HCT116 (cell line): ENCODE results near the gene ICA1L. TPM values are rescaled to one million over a fixed set of nuclear protein-coding genes. Genes with fewer than 3 reads are reported as not detected.

Experiments used
- ATAC-seq: fragments of 200-7000 bp; cut with Tn5 transposase; 2 replicates; pipeline ENCODE4 v1.9.1; 2020; ENCODE audit warnings: mild to moderate bottlenecking, moderate library complexity
- BruUV-seq: library from RNA; stranded (reverse); fragments of 400-500 nt; replicated peaks from 2 replicates; lab custom pipeline; 2021; lab: Mats Ljungman, UMichigan
- CTCF ChIA-PET: fragments of 300-600 bp; sonication (Branson Sonifier 250); formaldehyde crosslinking; loops from one replicate; lab custom pipeline; 2021; ENCODE audit warnings: antibody characterized with exemption; lab: Charles Lee
- POLR2A ChIA-PET: fragments of 300-600, 350-600 bp; sonication (Branson Sonifier 250); formaldehyde crosslinking; loops from one replicate; lab custom pipeline; 2021; ENCODE audit warnings: antibody characterized with exemption; lab: Charles Lee
- RAD21 ChIA-PET, 2 experiments: fragments of 300-600 bp; sonication (Branson Sonifier 250); formaldehyde crosslinking; loops; one replicate each; lab custom pipeline; 2023; ENCODE audit warnings: low total read pairs in 2 of 2; ENCODE audit not compliant: uncharacterized antibody in 2 of 2, unreplicated experiment in 2 of 2, low non-redundant PET in 1 of 2; lab: Charles Lee
- DNase-seq: peaks from one replicate; pipeline ENCODE4 v3.0.0-alpha.2; 2010; ENCODE audit warnings: low read depth, low spot score
- H2AFZ ChIP-seq: fragments of 200-600 bp; shearing (Covaris generic), sonication (generic); 2 replicates; pipeline ENCODE4 v1.6.1; 2017; ENCODE audit warnings: low read depth, mixed run types, mixed read lengths, antibody characterized with exemption, low read length; ENCODE audit not compliant: poor library complexity, severe bottlenecking
- H3K27ac ChIP-seq: 2 replicates; pipeline ENCODE4 v1.5.1; 2012; ENCODE audit warnings: low read depth, low read length
- H3K27me3 ChIP-seq: fragments of 200-600 bp; sonication (generic); 2 replicates; pipeline ENCODE4 v1.6.1; 2016; ENCODE audit warnings: mixed run types, low read length, mixed read lengths; ENCODE audit not compliant: insufficient read depth
- H3K36me3 ChIP-seq, 2 experiments: fragments of 200-500 bp in 1 of 2; fragments of 200-600 bp in 1 of 2; sonication (Bioruptor generic) in 1 of 2; sonication (generic) in 1 of 2; 2 replicates each; pipeline versions ENCODE4 v1.5.1 to v1.6.1; 2014 to 2016; ENCODE audit warnings: low read length in 2 of 2, inconsistent platforms in 1 of 2, mixed read lengths in 1 of 2, mixed run types in 1 of 2; ENCODE audit not compliant: insufficient read depth in 2 of 2, control insufficient read depth in 1 of 2
- H3K4me1 ChIP-seq, 2 experiments: fragments of 200-600 bp in 1 of 2; sonication (generic) in 1 of 2; 2 replicates each; pipeline versions ENCODE4 v1.5.1 to v1.6.1; 2012 to 2017; ENCODE audit warnings: low read length in 2 of 2, inconsistent platforms in 1 of 2, mild to moderate bottlenecking in 1 of 2, mixed read lengths in 1 of 2, mixed run types in 1 of 2, moderate library complexity in 1 of 2; ENCODE audit not compliant: insufficient read depth in 2 of 2, control insufficient read depth in 1 of 2
- H3K4me2 ChIP-seq: fragments of 200-600 bp; sonication (generic); 2 replicates; pipeline ENCODE4 v1.6.1; 2017; ENCODE audit warnings: mixed run types, low read length, mixed read lengths
- H3K4me3 ChIP-seq, 2 experiments: fragments of 200-600 bp in 1 of 2; sonication (generic) in 1 of 2; replicated peaks in 1 of 2; 2 replicates each; pipeline ENCODE4 v1.5.1; 2011 to 2016; ENCODE audit warnings: low read length in 2 of 2, control low read depth in 1 of 2, low read depth in 1 of 2, mild to moderate bottlenecking in 1 of 2, mixed read lengths in 1 of 2, mixed run types in 1 of 2
- H3K79me2 ChIP-seq: fragments of 200-600 bp; sonication (generic); 2 replicates; pipeline ENCODE4 v1.6.1; 2017; ENCODE audit warnings: mild to moderate bottlenecking, mixed run types, low read length, moderate library complexity, mixed read lengths; ENCODE audit not compliant: insufficient read depth
- H3K9ac ChIP-seq: fragments of 200-600 bp; sonication (generic); 2 replicates; pipeline ENCODE4 v1.6.1; 2016; ENCODE audit warnings: low read length, mixed read lengths
- H3K9me2 ChIP-seq: fragments of 200-600 bp; sonication (generic), shearing (Covaris generic); 2 replicates; pipeline ENCODE4 v1.6.1; 2017; ENCODE audit warnings: mixed run types, mild to moderate bottlenecking, moderate library complexity; ENCODE audit not compliant: insufficient read depth
- H3K9me3 ChIP-seq, 2 experiments: fragments of 200-500 bp in 1 of 2; fragments of 200-600 bp in 1 of 2; sonication (Bioruptor generic) in 1 of 2; sonication (generic) in 1 of 2; 2 replicates each; pipeline ENCODE4 v1.6.1; 2014 to 2017; ENCODE audit warnings: low read length in 2 of 2, mixed read lengths in 2 of 2, inconsistent platforms in 1 of 2, low read depth in 1 of 2, mild to moderate bottlenecking in 1 of 2, mixed run types in 1 of 2, moderate library complexity in 1 of 2; ENCODE audit not compliant: control insufficient read depth in 1 of 2, insufficient read depth in 1 of 2
- H4K20me1 ChIP-seq: fragments of 200-600 bp; sonication (generic), shearing (Covaris generic); 2 replicates; pipeline ENCODE4 v1.6.1; 2017; ENCODE audit warnings: mixed run types, mild to moderate bottlenecking, moderate library complexity; ENCODE audit not compliant: insufficient read depth
- CEBPB ChIP-seq: IDR thresholded peaks from 2 replicates; pipeline ENCODE4 v1.6.1; 2012; ENCODE audit warnings: low read depth
- EGR1 ChIP-seq: IDR thresholded peaks from 2 replicates; pipeline ENCODE4 v1.6.1; 2012; ENCODE audit warnings: low read depth
- ELF1 ChIP-seq: IDR thresholded peaks from 2 replicates; pipeline ENCODE4 v1.6.1; 2012; ENCODE audit warnings: low read depth, borderline replicate concordance
- EZH2 ChIP-seq: fragments of 200-600 bp; sonication (generic); IDR thresholded peaks from 2 replicates; pipeline ENCODE4 v1.6.1; 2017; ENCODE audit warnings: antibody characterized with exemption, mixed run types
- EZH2phosphoT487 ChIP-seq: fragments of 200-600 bp; IDR thresholded peaks from 2 replicates; pipeline ENCODE4 v1.6.1; 2018; ENCODE audit warnings: antibody characterized with exemption, borderline replicate concordance
- FOSL1 ChIP-seq: IDR thresholded peaks from 2 replicates; pipeline ENCODE4 v1.6.1; 2012; ENCODE audit warnings: low read depth
- JUND ChIP-seq: IDR thresholded peaks from 2 replicates; pipeline ENCODE4 v1.6.1; 2012
- POLR2A ChIP-seq: IDR thresholded peaks from 2 replicates; pipeline ENCODE4 v1.7.0; 2011; ENCODE audit warnings: borderline replicate concordance; ENCODE audit not compliant: insufficient read depth, insufficient read length; ENCODE audit errors: extremely low read depth
- POLR2AphosphoS5 ChIP-seq: IDR thresholded peaks from 2 replicates; pipeline ENCODE4 v1.6.1; 2011; ENCODE audit warnings: mild to moderate bottlenecking, low read depth, low read length, moderate library complexity
- SIN3A ChIP-seq: IDR thresholded peaks from 2 replicates; pipeline ENCODE4 v1.6.1; 2012; ENCODE audit warnings: low read depth
- SP1 ChIP-seq: IDR thresholded peaks from 2 replicates; pipeline ENCODE4 v1.6.1; 2012; ENCODE audit warnings: low read depth
- YY1 ChIP-seq: IDR thresholded peaks from 2 replicates; pipeline ENCODE4 v1.6.1; 2011; ENCODE audit warnings: low read length, low read depth, moderate library complexity, mild to moderate bottlenecking; ENCODE audit not compliant: insufficient replicate concordance; ENCODE audit errors: extremely low read depth
- ZFX ChIP-seq: fragments of 450-650 bp; IDR thresholded peaks from 2 replicates; pipeline ENCODE4 v1.6.1; 2017
- ZNF274 ChIP-seq: fragments of 200-500 bp; sonication (Bioruptor generic); IDR thresholded peaks from 2 replicates; pipeline ENCODE4 v1.6.1; 2014; ENCODE audit warnings: mild to moderate bottlenecking, low read depth, low read length, inconsistent platforms
- intact Hi-C: fragments of 100-400 bp; cut with micrococcal nuclease; formaldehyde crosslinking; loops from 2 replicates; pipeline ENCODE4 v1.10.0; 2022
- total RNA-seq: library from RNA; stranded (reverse); gene quantifications from one replicate; pipeline ENCODE4 v1.2.1, GENCODE V29; 2021; ENCODE audit not compliant: unreplicated experiment
- TF ChIP-seq, protein P1 (sequence below), 3 experiments: fragments of 200-600 bp in 1 of 3; sonication (generic) in 1 of 3; IDR thresholded peaks in 2 of 3; conservative IDR thresholded peaks in 1 of 3; 2 replicates each; pipeline ENCODE4 v1.5.1; 2012 to 2017; ENCODE audit warnings: low read depth in 2 of 3, low read length in 2 of 3, antibody characterized with exemption in 1 of 3, borderline replicate concordance in 1 of 3, control low read depth in 1 of 3, mild to moderate bottlenecking in 1 of 3, mixed read lengths in 1 of 3, mixed run types in 1 of 3, moderate library complexity in 1 of 3; ENCODE audit not compliant: insufficient read depth in 1 of 3
- TF ChIP-seq, protein P2 (sequence below): IDR thresholded peaks from 2 replicates; pipeline ENCODE4 v1.6.1; 2012; ENCODE audit warnings: low read depth
- TF ChIP-seq, protein P3 (sequence below): IDR thresholded peaks from 2 replicates; pipeline ENCODE4 v1.6.1; 2012
- TF ChIP-seq, protein P4 (sequence below): IDR thresholded peaks from 2 replicates; pipeline ENCODE4 v1.6.1; 2011; ENCODE audit warnings: mild to moderate bottlenecking, low read length, moderate library complexity; ENCODE audit not compliant: insufficient replicate concordance; ENCODE audit errors: extremely low read depth

ICA1L gene
- total RNA-seq, 1 experiment from 2014 or later: 2.5 TPM

DNA sequence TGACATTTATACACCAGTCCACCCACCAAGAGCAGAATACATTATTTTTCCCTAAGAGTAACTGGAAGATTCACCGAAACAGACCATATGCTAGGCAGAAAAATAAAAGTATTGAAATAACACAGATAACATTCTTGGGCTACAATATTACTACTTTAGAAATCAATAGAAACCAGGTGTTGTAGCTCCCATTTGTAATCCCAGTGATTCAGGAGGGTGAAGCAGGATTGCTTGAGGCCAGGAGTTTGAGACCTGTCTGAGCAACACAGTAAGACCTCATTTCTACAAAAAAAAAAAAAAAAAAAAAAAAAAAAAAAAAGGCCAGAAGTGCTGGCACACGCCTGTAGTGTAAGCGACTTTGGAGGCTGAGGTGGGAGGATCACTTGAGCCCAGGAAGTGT is 9.6 kb downstream of the ICA1L start:
- no peak for ATAC-seq
- no peaks in the 10 kb centered on the region for H3K36me3 ChIP-seq
- no peak for DNase-seq
- no peaks in the 10 kb centered on the region for H3K27me3 ChIP-seq
- H3K4me1 ChIP-seq: no peaks in the 10 kb centered on the region
- intact Hi-C loops: no loop called here
- no peak overlapping the region for H3K27ac ChIP-seq
- no peaks in the 10 kb centered on the region for H3K9me3 ChIP-seq
- no peak overlapping the region for H2AFZ ChIP-seq
- H3K79me2 ChIP-seq: no peaks in the 10 kb centered on the region
- ChIA-PET RAD21 (no interaction called here), POLR2A (no interaction called here), CTCF (interaction anchor here (0.7 kb wide), 1 partner anchor 272 kb away, joined by 4 read pairs; no protein-coding TSS in a partner anchor)
- no TSS peak for BruUV-seq
- H3K4me2 ChIP-seq: no peak overlapping the region
- no peak overlapping the region for H3K4me3 ChIP-seq
- no peak for TF ChIP-seq SIN3A
- TF ChIP-seq ZNF274: no peak
- TF ChIP-seq FOSL1: no peak
- TF ChIP-seq ELF1: no peak
- TF ChIP-seq, protein P1, sequence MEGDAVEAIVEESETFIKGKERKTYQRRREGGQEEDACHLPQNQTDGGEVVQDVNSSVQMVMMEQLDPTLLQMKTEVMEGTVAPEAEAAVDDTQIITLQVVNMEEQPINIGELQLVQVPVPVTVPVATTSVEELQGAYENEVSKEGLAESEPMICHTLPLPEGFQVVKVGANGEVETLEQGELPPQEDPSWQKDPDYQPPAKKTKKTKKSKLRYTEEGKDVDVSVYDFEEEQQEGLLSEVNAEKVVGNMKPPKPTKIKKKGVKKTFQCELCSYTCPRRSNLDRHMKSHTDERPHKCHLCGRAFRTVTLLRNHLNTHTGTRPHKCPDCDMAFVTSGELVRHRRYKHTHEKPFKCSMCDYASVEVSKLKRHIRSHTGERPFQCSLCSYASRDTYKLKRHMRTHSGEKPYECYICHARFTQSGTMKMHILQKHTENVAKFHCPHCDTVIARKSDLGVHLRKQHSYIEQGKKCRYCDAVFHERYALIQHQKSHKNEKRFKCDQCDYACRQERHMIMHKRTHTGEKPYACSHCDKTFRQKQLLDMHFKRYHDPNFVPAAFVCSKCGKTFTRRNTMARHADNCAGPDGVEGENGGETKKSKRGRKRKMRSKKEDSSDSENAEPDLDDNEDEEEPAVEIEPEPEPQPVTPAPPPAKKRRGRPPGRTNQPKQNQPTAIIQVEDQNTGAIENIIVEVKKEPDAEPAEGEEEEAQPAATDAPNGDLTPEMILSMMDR (IDR thresholded peaks at IDR 0.05 in 2 of 3, conservative IDR thresholded peaks at IDR 0.05 in 1 of 3; ENCODE audit: borderline replicate concordance in 1 of 3, insufficient read depth in 1 of 3, low read depth in 2 of 3, low read length in 2 of 3): no peak
- no peak for TF ChIP-seq POLR2AphosphoS5
- TF ChIP-seq JUND: no peak
- TF ChIP-seq, protein P2, sequence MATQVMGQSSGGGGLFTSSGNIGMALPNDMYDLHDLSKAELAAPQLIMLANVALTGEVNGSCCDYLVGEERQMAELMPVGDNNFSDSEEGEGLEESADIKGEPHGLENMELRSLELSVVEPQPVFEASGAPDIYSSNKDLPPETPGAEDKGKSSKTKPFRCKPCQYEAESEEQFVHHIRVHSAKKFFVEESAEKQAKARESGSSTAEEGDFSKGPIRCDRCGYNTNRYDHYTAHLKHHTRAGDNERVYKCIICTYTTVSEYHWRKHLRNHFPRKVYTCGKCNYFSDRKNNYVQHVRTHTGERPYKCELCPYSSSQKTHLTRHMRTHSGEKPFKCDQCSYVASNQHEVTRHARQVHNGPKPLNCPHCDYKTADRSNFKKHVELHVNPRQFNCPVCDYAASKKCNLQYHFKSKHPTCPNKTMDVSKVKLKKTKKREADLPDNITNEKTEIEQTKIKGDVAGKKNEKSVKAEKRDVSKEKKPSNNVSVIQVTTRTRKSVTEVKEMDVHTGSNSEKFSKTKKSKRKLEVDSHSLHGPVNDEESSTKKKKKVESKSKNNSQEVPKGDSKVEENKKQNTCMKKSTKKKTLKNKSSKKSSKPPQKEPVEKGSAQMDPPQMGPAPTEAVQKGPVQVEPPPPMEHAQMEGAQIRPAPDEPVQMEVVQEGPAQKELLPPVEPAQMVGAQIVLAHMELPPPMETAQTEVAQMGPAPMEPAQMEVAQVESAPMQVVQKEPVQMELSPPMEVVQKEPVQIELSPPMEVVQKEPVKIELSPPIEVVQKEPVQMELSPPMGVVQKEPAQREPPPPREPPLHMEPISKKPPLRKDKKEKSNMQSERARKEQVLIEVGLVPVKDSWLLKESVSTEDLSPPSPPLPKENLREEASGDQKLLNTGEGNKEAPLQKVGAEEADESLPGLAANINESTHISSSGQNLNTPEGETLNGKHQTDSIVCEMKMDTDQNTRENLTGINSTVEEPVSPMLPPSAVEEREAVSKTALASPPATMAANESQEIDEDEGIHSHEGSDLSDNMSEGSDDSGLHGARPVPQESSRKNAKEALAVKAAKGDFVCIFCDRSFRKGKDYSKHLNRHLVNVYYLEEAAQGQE: no peak
- TF ChIP-seq ZFX: no peak
- TF ChIP-seq, protein P3, sequence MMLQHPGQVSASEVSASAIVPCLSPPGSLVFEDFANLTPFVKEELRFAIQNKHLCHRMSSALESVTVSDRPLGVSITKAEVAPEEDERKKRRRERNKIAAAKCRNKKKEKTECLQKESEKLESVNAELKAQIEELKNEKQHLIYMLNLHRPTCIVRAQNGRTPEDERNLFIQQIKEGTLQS: no peak
- TF ChIP-seq EGR1: no peak
- TF ChIP-seq EZH2: no peak
- TF ChIP-seq EZH2phosphoT487: no peak
- TF ChIP-seq, protein P4, sequence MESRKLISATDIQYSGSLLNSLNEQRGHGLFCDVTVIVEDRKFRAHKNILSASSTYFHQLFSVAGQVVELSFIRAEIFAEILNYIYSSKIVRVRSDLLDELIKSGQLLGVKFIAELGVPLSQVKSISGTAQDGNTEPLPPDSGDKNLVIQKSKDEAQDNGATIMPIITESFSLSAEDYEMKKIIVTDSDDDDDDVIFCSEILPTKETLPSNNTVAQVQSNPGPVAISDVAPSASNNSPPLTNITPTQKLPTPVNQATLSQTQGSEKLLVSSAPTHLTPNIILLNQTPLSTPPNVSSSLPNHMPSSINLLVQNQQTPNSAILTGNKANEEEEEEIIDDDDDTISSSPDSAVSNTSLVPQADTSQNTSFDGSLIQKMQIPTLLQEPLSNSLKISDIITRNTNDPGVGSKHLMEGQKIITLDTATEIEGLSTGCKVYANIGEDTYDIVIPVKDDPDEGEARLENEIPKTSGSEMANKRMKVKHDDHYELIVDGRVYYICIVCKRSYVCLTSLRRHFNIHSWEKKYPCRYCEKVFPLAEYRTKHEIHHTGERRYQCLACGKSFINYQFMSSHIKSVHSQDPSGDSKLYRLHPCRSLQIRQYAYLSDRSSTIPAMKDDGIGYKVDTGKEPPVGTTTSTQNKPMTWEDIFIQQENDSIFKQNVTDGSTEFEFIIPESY: no peak
- no peak for TF ChIP-seq CEBPB
- TF ChIP-seq POLR2A: no peak
- no peak for TF ChIP-seq YY1
- no peak for TF ChIP-seq SP1
- TF ChIP-seq, all 23 proteins: peak for 0
- Histone ChIP-seq H3K9ac (no peak overlapping the region), H3K9me2 (no peaks in the 10 kb centered on the region), H4K20me1 (no peaks in the 10 kb centered on the region)
